ENCODE data around the gene NDUFS6. TPM values are rescaled to one million over a fixed set of nuclear protein-coding genes. Genes with fewer than 3 reads are reported as not detected.
"Not testable (repeated sequence)": the region's sequence is repeated elsewhere in the genome, so short reads cannot be mapped to it uniquely, and the experiment has no call there.

The NDUFS6 gene
- total RNA-seq, 1 donor from 2014 or later: 26.7 TPM

- H3K4me1 Mint-ChIP-seq: peaks cover 31% of the 10 kb centered on the region
- no peak for DNase-seq (ENCODE audit: low spot score in 2 of 2, unreplicated experiment in 2 of 2)
- H3K36me3 Mint-ChIP-seq: no peaks in the 10 kb centered on the region
- H3K27ac Mint-ChIP-seq: no peak overlapping the region
- no peak for TF ChIP-seq CTCF (IDR thresholded peaks at IDR 0.05; ENCODE audit: unreplicated experiment)
- peaks cover 7% of the 10 kb centered on the region for H3K27me3 Mint-ChIP-seq (ENCODE audit: low read depth)
- no peaks in the 10 kb centered on the region for H3K9me3 Mint-ChIP-seq
- H3K4me3 Mint-ChIP-seq: no peak overlapping the region
These were observed 14.4 kb upstream of the NDUFS6 start for GRCh38 chr5:1786621-1787471.

GRCh38 chr5:1787472-1788047, 13.6 kb upstream of the NDUFS6 start:
- Mint-ChIP-seq H3K36me3 (no peaks in the 10 kb centered on the region), H3K4me3 (no peak overlapping the region), H3K9me3 (no peaks in the 10 kb centered on the region), H3K27ac (no peak overlapping the region), H3K27me3 (ENCODE audit: low read depth) (peaks cover 7% of the 10 kb centered on the region), H3K4me1 (peaks cover 25% of the 10 kb centered on the region)
- TF ChIP-seq CTCF (IDR thresholded peaks at IDR 0.05; ENCODE audit: unreplicated experiment): no peak
- peak in 1 of 2 experiments; percentile 5 for DNase-seq (ENCODE audit: low spot score in 2 of 2, unreplicated experiment in 2 of 2)

GRCh38 chr5:1788200-1788599, 13.0 kb upstream of the NDUFS6 start:
- DNase-seq (ENCODE audit: low spot score in 2 of 2, unreplicated experiment in 2 of 2): no peak
- TF ChIP-seq CTCF (IDR thresholded peaks at IDR 0.05; ENCODE audit: unreplicated experiment): no peak
- no peak overlapping the region for H3K27ac Mint-ChIP-seq
- H3K9me3 Mint-ChIP-seq: no peaks in the 10 kb centered on the region
- no peaks in the 10 kb centered on the region for H3K36me3 Mint-ChIP-seq
- peaks cover 19% of the 10 kb centered on the region for H3K4me1 Mint-ChIP-seq
- H3K4me3 Mint-ChIP-seq: no peak overlapping the region
- H3K27me3 Mint-ChIP-seq (ENCODE audit: low read depth): peaks cover 7% of the 10 kb centered on the region

- Mint-ChIP-seq H3K27ac (no peak overlapping the region), H3K27me3 (ENCODE audit: low read depth) (peaks cover 7% of the 10 kb centered on the region), H3K36me3 (no peaks in the 10 kb centered on the region), H3K4me1 (peaks cover 14% of the 10 kb centered on the region), H3K9me3 (no peaks in the 10 kb centered on the region), H3K4me3 (no peak overlapping the region)
- TF ChIP-seq CTCF (IDR thresholded peaks at IDR 0.05; ENCODE audit: unreplicated experiment): no peak
- no peak for DNase-seq (ENCODE audit: low spot score in 2 of 2, unreplicated experiment in 2 of 2)
These were observed 12.4 kb upstream of the NDUFS6 start for GRCh38 chr5:1788828-1789227.

- peak overlapping the region; percentile 79 for H3K27ac Mint-ChIP-seq
- H3K4me1 Mint-ChIP-seq: peaks cover 12% of the 10 kb centered on the region
- not testable (repeated sequence) for H3K36me3 Mint-ChIP-seq; H3K4me3 Mint-ChIP-seq; H3K9me3 Mint-ChIP-seq; H3K27me3 Mint-ChIP-seq (ENCODE audit: low read depth); DNase-seq (ENCODE audit: low spot score in 2 of 2, unreplicated experiment in 2 of 2)
These were observed 11.8 kb upstream of the NDUFS6 start for GRCh38 chr5:1789438-1789833.

GRCh38 chr5:1789834-1790471, 11.3 kb upstream of the NDUFS6 start:
- no peak overlapping the region for H3K4me3 Mint-ChIP-seq
- TF ChIP-seq CTCF (IDR thresholded peaks at IDR 0.05; ENCODE audit: unreplicated experiment): no peak
- no peak for DNase-seq (ENCODE audit: low spot score in 2 of 2, unreplicated experiment in 2 of 2)
- H3K4me1 Mint-ChIP-seq: peaks cover 12% of the 10 kb centered on the region
- H3K36me3 Mint-ChIP-seq: peaks cover 2% of the 10 kb centered on the region
- no peaks in the 10 kb centered on the region for H3K9me3 Mint-ChIP-seq
- H3K27me3 Mint-ChIP-seq (ENCODE audit: low read depth): peaks cover 4% of the 10 kb centered on the region
- H3K27ac Mint-ChIP-seq: peak overlapping the region; percentile 79

Measured in mesothelial cell of epicardium (in vitro differentiated cells).